Adrenal gland (tissue), 5 donors: ENCODE results near the gene NUDT5.
A peak's percentile ranks its signal among the peaks of the same experiment; 100 is the strongest.

Experiments used
- CTCF ChIP-seq, 6 experiments: fragments of 450-650 bp in 4 of 6; fragments of 200-600 bp in 2 of 6; sonication (generic) in 1 of 6; IDR thresholded peaks; 1 replicate in 5 of 6; 2 replicates in 1 of 6; pipeline versions ENCODE4 v1.5.1 to v1.8.0; 2016 to 2021; ENCODE audit warnings: antibody characterized with exemption in 6 of 6, mild to moderate bottlenecking in 2 of 6, moderate library complexity in 1 of 6
- POLR2A ChIP-seq, 2 donors: fragments of 450-650 bp; IDR thresholded peaks; one replicate each; pipeline ENCODE4 v1.6.1; 2017; ENCODE audit warnings: antibody characterized with exemption in 2 of 2, mild to moderate bottlenecking in 2 of 2, moderate library complexity in 1 of 2
- donor health status: DM: no; HTN: no; CAD: no.

- TF ChIP-seq POLR2A (IDR thresholded peaks at IDR 0.05) (peak; percentile 41 to 77), CTCF (IDR thresholded peaks at IDR 0.05) (no peak)
Measured at GRCh38 chr10:12129222-12130111, 66.2 kb downstream of the NUDT5 start, which contains the start of gene SEC61A2.
